GM06990 (cell line): ENCODE measurements around the gene AFAP1L2.

Source experiments
- DNase-seq: peaks from one replicate; pipeline ENCODE4 v3.0.0-alpha.2; 2011; ENCODE audit not compliant: insufficient read length; ENCODE audit errors: extremely low read depth
- H3K27me3 ChIP-seq: replicated peaks from 2 replicates; pipeline ENCODE4 v1.6.0; 2011; ENCODE audit warnings: low read length; ENCODE audit not compliant: control insufficient read depth, insufficient read depth
- H3K36me3 ChIP-seq: 2 replicates; pipeline ENCODE4 v1.5.1; 2011; ENCODE audit warnings: low read length; ENCODE audit not compliant: control insufficient read depth, insufficient read depth
- H3K4me3 ChIP-seq: replicated peaks from 2 replicates; pipeline ENCODE4 v1.5.1; 2011; ENCODE audit warnings: low read depth, mild to moderate bottlenecking, control low read depth, low read length
- CTCF ChIP-seq: IDR thresholded peaks from 2 replicates; pipeline ENCODE4 v1.5.1; 2011; ENCODE audit warnings: low read length, control low read depth, mild to moderate bottlenecking, inconsistent platforms; ENCODE audit not compliant: insufficient read depth, poor library complexity, severe bottlenecking

AFAP1L2 gene

GRCh38 chr10:114310346-114310745 is 94.0 kb downstream of the AFAP1L2 start:
- no peak for DNase-seq
- Histone ChIP-seq H3K4me3 (no peak overlapping the region), H3K27me3 (no peaks in the 10 kb centered on the region), H3K36me3 (no peaks in the 10 kb centered on the region)
- TF ChIP-seq CTCF = no peak

GRCh38 chr10:114309364-114309651 is 95.0 kb downstream of the AFAP1L2 start:
- no peak overlapping the region for H3K4me3 ChIP-seq
- no peaks in the 10 kb centered on the region for H3K36me3 ChIP-seq
- TF ChIP-seq CTCF = no peak
- no peaks in the 10 kb centered on the region for H3K27me3 ChIP-seq
- no peak for DNase-seq

GRCh38 chr10:114308531-114309363 is 95.6 kb downstream of the AFAP1L2 start:
- Histone ChIP-seq H3K36me3 (no peaks in the 10 kb centered on the region), H3K27me3 (no peaks in the 10 kb centered on the region), H3K4me3 (no peak overlapping the region)
- no peak for DNase-seq
- no peak for TF ChIP-seq CTCF

GRCh38 chr10:114307731-114308130 is 96.6 kb downstream of the AFAP1L2 start:
- no peak for TF ChIP-seq CTCF
- H3K4me3 ChIP-seq = no peak overlapping the region
- DNase-seq = no peak
- H3K36me3 ChIP-seq = no peaks in the 10 kb centered on the region
- no peaks in the 10 kb centered on the region for H3K27me3 ChIP-seq

GRCh38 chr10:114306116-114306973 is 98.0 kb downstream of the AFAP1L2 start:
- no peak for TF ChIP-seq CTCF
- no peak for DNase-seq
- no peaks in the 10 kb centered on the region for H3K27me3 ChIP-seq
- no peak overlapping the region for H3K4me3 ChIP-seq
- no peaks in the 10 kb centered on the region for H3K36me3 ChIP-seq
